Mesothelial cell of epicardium (in vitro differentiated cells): ENCODE measurements around the gene CFAP221. TPM values are rescaled to one million over a fixed set of nuclear protein-coding genes. Genes with fewer than 3 reads are reported as not detected.
A peak's percentile ranks its signal among the peaks of the same experiment; 100 is the strongest.

Source experiments
- DNase-seq, 2 experiments: peaks; one replicate each; pipeline ENCODE4 v3.0.0; 2021; ENCODE audit warnings: low spot score in 2 of 2; ENCODE audit not compliant: unreplicated experiment in 2 of 2
- H3K27ac Mint-ChIP-seq: 2 replicates; pipeline ENCODE4 v1.8.0; 2021; ENCODE audit warnings: mixed read lengths
- H3K27me3 Mint-ChIP-seq: 2 replicates; pipeline ENCODE4 v1.8.0; 2021; ENCODE audit warnings: low read depth, mixed read lengths
- H3K36me3 Mint-ChIP-seq: 2 replicates; pipeline ENCODE4 v1.8.0; 2021; ENCODE audit warnings: mixed read lengths
- H3K4me1 Mint-ChIP-seq: 2 replicates; pipeline ENCODE4 v1.8.0; 2021; ENCODE audit warnings: mixed read lengths
- H3K4me3 Mint-ChIP-seq: 2 replicates; pipeline ENCODE4 v1.8.0; 2021; ENCODE audit warnings: mild to moderate bottlenecking, moderate library complexity, mixed read lengths
- H3K9me3 Mint-ChIP-seq: 2 replicates; pipeline ENCODE4 v1.8.0; 2021; ENCODE audit warnings: mixed read lengths
- CTCF ChIP-seq: fragments of 200-600 bp; sonication (generic); IDR thresholded peaks from one replicate; pipeline ENCODE4 v1.5.0; 2021; ENCODE audit warnings: antibody characterized with exemption; ENCODE audit not compliant: unreplicated experiment
- total RNA-seq: library from RNA; stranded (reverse); gene quantifications from 3 replicates; pipeline ENCODE4 v1.2.1, GENCODE V29; 2021

Gene CFAP221
- total RNA-seq, 1 donor from 2014 or later: 4.6 TPM

DNA sequence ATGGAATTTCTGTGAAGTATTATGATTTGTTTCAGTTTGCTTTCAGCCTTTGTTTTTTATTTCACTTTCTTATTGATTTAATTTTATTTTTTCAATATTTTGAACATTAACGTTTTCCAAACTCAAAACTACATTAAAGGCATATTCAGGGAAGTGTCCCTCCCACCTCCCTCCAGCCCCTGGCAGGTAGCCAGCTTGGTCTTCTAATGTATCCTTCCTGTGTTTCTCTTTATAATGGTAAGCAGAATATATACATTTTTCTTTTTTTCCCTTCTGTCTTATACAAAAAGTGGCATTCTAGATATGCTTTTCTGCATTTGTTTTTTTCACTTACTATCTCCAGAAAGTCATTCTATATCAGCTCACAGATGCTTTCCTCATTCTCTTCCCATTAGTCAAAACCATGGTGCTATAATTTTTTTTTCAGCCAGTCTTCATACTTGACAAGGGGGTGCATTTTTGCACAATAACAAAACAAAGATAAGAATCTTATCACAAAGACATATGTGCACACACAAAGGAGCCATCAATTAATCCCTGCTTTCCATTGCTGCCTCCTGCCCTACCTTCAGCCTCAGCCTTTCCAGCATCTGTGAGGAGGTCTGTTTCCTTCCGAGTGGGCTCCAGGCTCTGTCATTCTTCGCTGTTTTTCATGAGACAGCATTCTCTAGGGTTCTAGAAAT is 101.1 kb downstream of the CFAP221 start:
- H3K4me3 Mint-ChIP-seq: no peak overlapping the region
- H3K36me3 Mint-ChIP-seq: no peaks in the 10 kb centered on the region
- H3K27me3 Mint-ChIP-seq: peaks cover 8% of the 10 kb centered on the region
- TF ChIP-seq CTCF: no peak
- peaks cover 13% of the 10 kb centered on the region for H3K9me3 Mint-ChIP-seq
- no peak overlapping the region for H3K27ac Mint-ChIP-seq
- peak in 1 of 2 experiments; percentile 46 for DNase-seq
- peaks cover 21% of the 10 kb centered on the region for H3K4me1 Mint-ChIP-seq

- H3K36me3 Mint-ChIP-seq: no peaks in the 10 kb centered on the region
- no peak overlapping the region for H3K4me3 Mint-ChIP-seq
- no peak for TF ChIP-seq CTCF
- no peak overlapping the region for H3K27ac Mint-ChIP-seq
- no peak for DNase-seq
- H3K4me1 Mint-ChIP-seq: peaks cover 21% of the 10 kb centered on the region
- peaks cover 13% of the 10 kb centered on the region for H3K9me3 Mint-ChIP-seq
- peaks cover 8% of the 10 kb centered on the region for H3K27me3 Mint-ChIP-seq
Observed at GRCh38 chr2:119646149-119646548, 101.9 kb downstream of the CFAP221 start.

- no peak overlapping the region for H3K27ac Mint-ChIP-seq
- no peaks in the 10 kb centered on the region for H3K36me3 Mint-ChIP-seq
- no peak for DNase-seq
- TF ChIP-seq CTCF: no peak
- peaks cover 21% of the 10 kb centered on the region for H3K4me1 Mint-ChIP-seq
- H3K9me3 Mint-ChIP-seq: peaks cover 13% of the 10 kb centered on the region
- peaks cover 5% of the 10 kb centered on the region for H3K27me3 Mint-ChIP-seq
- no peak overlapping the region for H3K4me3 Mint-ChIP-seq
Observed at GRCh38 chr2:119647440-119648169, 103.4 kb downstream of the CFAP221 start.

- no peak overlapping the region for H3K4me3 Mint-ChIP-seq
Observed at GRCh38 chr2:119649364-119649917, 105.2 kb downstream of the CFAP221 start.

DNA sequence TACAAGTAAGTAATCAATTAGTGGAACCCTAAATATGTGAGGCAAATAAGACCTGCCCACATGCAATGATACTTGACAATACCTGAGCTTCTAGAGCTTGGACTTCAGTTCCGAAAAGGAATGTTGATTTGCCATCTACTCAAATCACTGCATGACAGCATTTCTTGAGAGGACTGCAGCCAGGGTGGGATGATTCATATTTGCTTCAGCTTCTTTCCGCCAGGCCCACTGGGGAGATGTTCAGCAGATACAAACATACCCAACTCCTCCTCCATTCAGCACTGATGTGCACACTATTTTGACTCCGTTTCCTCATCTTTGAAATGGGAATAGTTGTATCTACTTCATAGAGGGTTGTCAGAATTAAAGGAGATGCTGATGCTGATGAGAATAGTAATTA is 106.0 kb downstream of the CFAP221 start:
- DNase-seq: no peak
- no peaks in the 10 kb centered on the region for H3K36me3 Mint-ChIP-seq
- peaks cover 6% of the 10 kb centered on the region for H3K27me3 Mint-ChIP-seq
- no peak overlapping the region for H3K27ac Mint-ChIP-seq
- H3K4me1 Mint-ChIP-seq: peaks cover 14% of the 10 kb centered on the region
- H3K4me3 Mint-ChIP-seq: no peak overlapping the region
- H3K9me3 Mint-ChIP-seq: peaks cover 13% of the 10 kb centered on the region
- TF ChIP-seq CTCF: no peak

More at GRCh38 chr2:119649364-119649917, 105.2 kb downstream of the CFAP221 start:
- no peak for DNase-seq
- Mint-ChIP-seq H3K4me1 (peaks cover 20% of the 10 kb centered on the region), H3K9me3 (peaks cover 13% of the 10 kb centered on the region), H3K27me3 (peaks cover 5% of the 10 kb centered on the region), H3K36me3 (no peaks in the 10 kb centered on the region), H3K27ac (no peak overlapping the region)
- no peak for TF ChIP-seq CTCF
